Effector memory CD8-positive, alpha-beta T cell (primary cell): ENCODE results near the gene C10orf62.
A peak's percentile ranks its signal among the peaks of the same experiment; 100 is the strongest.
"Not testable (repeated sequence)": the region's sequence is repeated elsewhere in the genome, so short reads cannot be mapped to it uniquely, and the experiment has no call there.

Experiments used
- ATAC-seq: fragments of 150-1000 bp; cut with Tn5 transposase; replicated peaks from 2 replicates; pipeline ENCODE4 v1.10.0; 2021; ENCODE audit warnings: mild to moderate bottlenecking, moderate library complexity
- DNase-seq, 3 experiments: peaks; one replicate each; pipeline ENCODE4 v3.0.0; 2021
- H3K27ac Mint-ChIP-seq, 2 donors: one replicate each; pipeline ENCODE4 v1.8.0; 2022; ENCODE audit warnings: mild to moderate bottlenecking in 2 of 2, mixed read lengths in 2 of 2, moderate library complexity in 2 of 2
- H3K27me3 Mint-ChIP-seq, 2 donors: one replicate each; pipeline ENCODE4 v1.8.0; 2022; ENCODE audit warnings: mixed read lengths in 2 of 2
- H3K36me3 Mint-ChIP-seq: one replicate; pipeline ENCODE4 v1.8.0; 2022; ENCODE audit warnings: mild to moderate bottlenecking, moderate library complexity, mixed read lengths; ENCODE audit not compliant: insufficient read depth
- H3K4me1 Mint-ChIP-seq, 2 donors: one replicate each; pipeline ENCODE4 v1.8.0; 2022; ENCODE audit warnings: low read depth in 2 of 2, mixed read lengths in 2 of 2
- H3K4me3 Mint-ChIP-seq, 2 donors: one replicate each; pipeline ENCODE4 v1.8.0; 2022; ENCODE audit warnings: mild to moderate bottlenecking in 2 of 2, mixed read lengths in 2 of 2, moderate library complexity in 2 of 2
- H3K9me3 Mint-ChIP-seq, 2 donors: one replicate each; pipeline ENCODE4 v1.8.0; 2022; ENCODE audit warnings: mixed read lengths in 2 of 2

The C10orf62 gene

GRCh38 chr10:97553575-97554031 is 35.9 kb upstream of the C10orf62 start:
- DNase-seq (peak; percentile 35 to 44 (median 42)), ATAC-seq (peak; percentile 85)
- H3K4me1 Mint-ChIP-seq = peaks cover 0 to 2% of the 10 kb centered on the region in 2 donors
- no peaks in the 10 kb centered on the region for H3K27me3 Mint-ChIP-seq
- no peaks in the 10 kb centered on the region for H3K9me3 Mint-ChIP-seq
- H3K4me3 Mint-ChIP-seq = no peak overlapping the region
- H3K36me3 Mint-ChIP-seq = peaks cover 2% of the 10 kb centered on the region
- peak overlapping the region in 1 of 2 donors; percentile 24 for H3K27ac Mint-ChIP-seq

- H3K27ac Mint-ChIP-seq, H3K36me3 Mint-ChIP-seq, H3K4me1 Mint-ChIP-seq, H3K9me3 Mint-ChIP-seq, H3K4me3 Mint-ChIP-seq, H3K27me3 Mint-ChIP-seq, DNase-seq, ATAC-seq: not testable (repeated sequence)
Measured at GRCh38 chr10:97554336-97554735, 35.2 kb upstream of the C10orf62 start.

- not testable (repeated sequence) for H3K4me3 Mint-ChIP-seq, H3K36me3 Mint-ChIP-seq, H3K4me1 Mint-ChIP-seq, H3K27me3 Mint-ChIP-seq, H3K27ac Mint-ChIP-seq, ATAC-seq, H3K9me3 Mint-ChIP-seq, DNase-seq
Measured at GRCh38 chr10:97555541-97555940, 34.0 kb upstream of the C10orf62 start.

- H3K27me3 Mint-ChIP-seq, ATAC-seq, H3K9me3 Mint-ChIP-seq, DNase-seq, H3K36me3 Mint-ChIP-seq, H3K4me3 Mint-ChIP-seq, H3K4me1 Mint-ChIP-seq: not testable (repeated sequence)
- H3K27ac Mint-ChIP-seq = peak overlapping the region in 1 of 2 donors; percentile 36
Measured at GRCh38 chr10:97560731-97561381, 28.7 kb upstream of the C10orf62 start.

DNA sequence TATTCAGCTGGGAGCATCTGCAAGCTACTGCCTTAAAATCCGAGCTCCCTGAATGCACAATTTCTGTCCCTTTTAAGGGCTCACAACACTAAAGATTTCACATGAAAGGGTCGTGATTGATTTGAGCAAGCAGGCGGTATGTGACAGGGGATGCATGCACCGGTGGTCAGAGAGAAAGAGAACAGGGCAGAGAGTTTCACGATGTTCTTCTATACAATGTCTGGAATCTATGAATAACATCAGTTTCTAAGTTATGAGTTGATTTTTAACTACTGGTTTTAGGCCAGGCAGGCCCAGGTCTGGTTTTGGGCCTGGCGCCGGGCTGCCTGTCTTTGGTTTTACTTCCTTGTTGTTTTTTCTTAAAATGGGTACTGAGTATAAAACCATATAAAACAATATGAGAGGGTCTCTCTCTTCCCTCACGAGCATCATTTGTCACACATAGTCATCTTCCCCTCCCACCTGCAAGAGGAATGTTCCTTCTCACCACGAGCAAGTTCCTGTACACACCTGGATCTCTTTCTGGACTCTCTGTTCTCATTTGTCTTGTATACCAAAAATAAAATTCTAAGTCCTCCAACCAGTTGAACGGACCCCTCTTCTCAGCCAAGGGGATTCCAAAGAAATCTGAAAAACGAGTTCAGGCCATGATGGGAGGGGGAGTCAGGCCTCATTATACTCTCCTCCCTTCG is 28.0 kb upstream of the C10orf62 start:
- H3K27ac Mint-ChIP-seq = peak overlapping the region in 1 of 2 donors; percentile 36
- H3K4me1 Mint-ChIP-seq, ATAC-seq, DNase-seq, H3K9me3 Mint-ChIP-seq, H3K4me3 Mint-ChIP-seq, H3K36me3 Mint-ChIP-seq, H3K27me3 Mint-ChIP-seq: not testable (repeated sequence)

GRCh38 chr10:97562329-97562728 is 27.2 kb upstream of the C10orf62 start:
- not testable (repeated sequence) for H3K27ac Mint-ChIP-seq, H3K4me1 Mint-ChIP-seq, H3K4me3 Mint-ChIP-seq, H3K9me3 Mint-ChIP-seq, H3K36me3 Mint-ChIP-seq, ATAC-seq, DNase-seq, H3K27me3 Mint-ChIP-seq

GRCh38 chr10:97563337-97563736 is 26.2 kb upstream of the C10orf62 start:
- DNase-seq (no peak), ATAC-seq (no peak)
- H3K4me1 Mint-ChIP-seq = no peaks in the 10 kb centered on the region
- H3K4me3 Mint-ChIP-seq = no peak overlapping the region
- H3K36me3 Mint-ChIP-seq = peaks cover 4% of the 10 kb centered on the region
- no peak overlapping the region for H3K27ac Mint-ChIP-seq
- H3K27me3 Mint-ChIP-seq = no peaks in the 10 kb centered on the region
- no peaks in the 10 kb centered on the region for H3K9me3 Mint-ChIP-seq

DNA sequence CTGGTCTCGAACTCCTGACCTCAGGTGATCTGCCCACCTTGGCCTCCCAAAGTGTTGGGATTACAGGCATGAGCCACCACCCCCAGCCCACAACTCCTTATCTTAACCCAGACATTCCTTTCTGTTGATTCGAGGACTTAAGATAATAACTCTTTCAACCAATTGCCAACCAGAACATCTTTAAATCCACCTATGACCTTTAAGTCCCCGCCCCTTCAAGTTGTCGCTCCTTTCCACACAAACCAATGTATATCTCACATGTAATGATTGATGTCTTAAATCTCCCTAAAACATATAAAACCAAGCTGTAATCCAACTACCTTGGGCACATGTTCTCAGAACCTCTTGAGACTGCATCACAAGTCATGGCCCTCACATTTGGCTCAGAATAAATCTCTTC is 24.7 kb upstream of the C10orf62 start:
- no peak for ATAC-seq

DNA sequence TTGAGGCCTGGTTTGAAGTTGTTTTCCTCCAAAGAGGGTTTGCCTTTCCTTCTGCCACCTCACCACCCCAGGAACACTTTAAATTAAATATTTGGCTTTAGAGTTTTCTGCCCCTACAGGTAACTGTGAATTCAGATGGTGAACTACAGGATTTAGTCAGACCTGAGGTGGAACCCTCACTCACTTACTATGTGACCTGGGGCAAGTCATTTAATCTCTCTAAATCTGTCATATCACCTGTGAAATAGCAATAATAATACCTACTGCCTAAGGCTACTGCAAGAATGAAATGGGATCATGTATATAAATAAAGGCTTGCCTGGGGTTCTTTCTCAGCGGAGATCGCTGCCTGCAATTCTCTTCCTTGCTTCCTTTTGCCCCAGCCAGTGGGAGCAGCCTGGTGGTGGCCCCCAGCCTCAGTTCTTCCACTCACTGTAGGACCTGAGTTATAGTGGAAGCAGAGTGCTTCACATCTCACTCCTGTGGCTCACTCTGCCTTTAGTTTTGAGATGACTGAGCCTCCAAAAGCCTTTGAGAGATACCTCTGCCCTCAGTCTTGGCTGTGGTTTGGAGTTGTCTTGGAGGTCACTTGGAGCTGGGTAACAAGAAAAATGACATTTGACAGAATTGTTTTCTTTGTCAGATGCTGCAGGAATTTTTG is 23.1 kb upstream of the C10orf62 start:
- Mint-ChIP-seq H3K36me3 (peaks cover 4% of the 10 kb centered on the region), H3K4me3 (no peak overlapping the region), H3K9me3 (no peaks in the 10 kb centered on the region), H3K4me1 (no peaks in the 10 kb centered on the region), H3K27ac (no peak overlapping the region), H3K27me3 (no peaks in the 10 kb centered on the region)
- DNase-seq = no peak
- ATAC-seq = no peak

More for the DNA sequence above, 24.7 kb upstream of the C10orf62 start:
- no peak overlapping the region for H3K4me3 Mint-ChIP-seq
- no peak for DNase-seq
- H3K9me3 Mint-ChIP-seq = no peaks in the 10 kb centered on the region
- H3K27me3 Mint-ChIP-seq = no peaks in the 10 kb centered on the region
- peaks cover 4% of the 10 kb centered on the region for H3K36me3 Mint-ChIP-seq
- no peak overlapping the region for H3K27ac Mint-ChIP-seq
- H3K4me1 Mint-ChIP-seq = no peaks in the 10 kb centered on the region

DNA sequence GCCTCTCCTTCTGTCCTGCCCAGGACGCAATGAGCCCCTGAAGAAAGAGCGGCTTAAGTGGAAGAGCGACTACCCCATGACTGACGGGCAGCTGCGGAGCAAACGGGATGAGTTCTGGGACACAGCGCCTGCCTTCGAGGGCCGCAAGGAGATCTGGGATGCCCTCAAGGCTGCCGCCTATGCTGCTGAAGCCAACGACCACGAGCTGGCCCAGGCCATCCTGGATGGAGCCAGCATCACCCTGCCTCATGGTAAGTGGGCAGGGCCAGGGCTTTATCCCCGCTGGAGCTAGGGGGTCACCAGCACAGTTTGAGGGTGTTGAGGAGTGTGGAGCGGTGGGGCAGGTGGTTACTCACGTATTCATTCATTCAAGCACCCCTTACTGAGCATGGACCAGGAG is 21.6 kb upstream of the C10orf62 start:
- H3K4me1 Mint-ChIP-seq = no peaks in the 10 kb centered on the region
- no peak for ATAC-seq
- H3K27me3 Mint-ChIP-seq = no peaks in the 10 kb centered on the region
- no peak for DNase-seq
- H3K4me3 Mint-ChIP-seq = no peak overlapping the region
- no peak overlapping the region for H3K27ac Mint-ChIP-seq
- no peaks in the 10 kb centered on the region for H3K9me3 Mint-ChIP-seq
- peaks cover 4% of the 10 kb centered on the region for H3K36me3 Mint-ChIP-seq

DNA sequence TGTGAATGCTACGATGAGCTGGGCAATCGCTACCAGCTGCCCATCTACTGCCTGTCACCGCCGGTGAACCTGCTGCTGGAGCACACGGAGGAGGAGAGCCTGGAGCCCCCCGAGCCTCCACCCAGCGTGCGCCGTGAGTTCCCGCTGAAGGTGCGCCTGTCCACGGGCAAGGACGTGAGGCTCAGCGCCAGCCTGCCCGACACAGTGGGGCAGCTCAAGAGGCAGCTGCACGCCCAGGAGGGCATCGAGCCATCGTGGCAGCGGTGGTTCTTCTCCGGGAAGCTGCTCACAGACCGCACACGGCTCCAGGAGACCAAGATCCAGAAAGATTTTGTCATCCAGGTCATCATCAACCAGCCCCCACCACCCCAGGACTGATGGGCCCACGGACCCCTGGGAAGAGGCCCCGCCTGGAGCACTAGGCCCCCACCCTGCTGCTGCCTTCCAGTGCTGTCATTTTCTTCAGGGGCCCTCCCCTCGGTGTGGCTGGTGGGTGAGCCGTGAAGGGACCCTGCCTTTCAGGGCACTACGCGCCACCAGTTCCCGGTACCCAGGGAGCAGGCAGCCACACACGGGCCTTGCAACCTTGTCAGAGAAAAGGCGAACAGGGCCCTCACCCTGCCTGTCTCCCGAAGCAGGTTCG is 19.3 kb upstream of the C10orf62 start:
- Mint-ChIP-seq H3K36me3 (peaks cover 4% of the 10 kb centered on the region), H3K4me1 (no peaks in the 10 kb centered on the region), H3K27ac (no peak overlapping the region), H3K9me3 (no peaks in the 10 kb centered on the region), H3K4me3 (no peak overlapping the region), H3K27me3 (no peaks in the 10 kb centered on the region)
- DNase-seq = no peak
- ATAC-seq = no peak

GRCh38 chr10:97570789-97571471 is 18.6 kb upstream of the C10orf62 start:
- Mint-ChIP-seq H3K9me3 (no peaks in the 10 kb centered on the region), H3K27ac (no peak overlapping the region), H3K27me3 (no peaks in the 10 kb centered on the region)

DNA sequence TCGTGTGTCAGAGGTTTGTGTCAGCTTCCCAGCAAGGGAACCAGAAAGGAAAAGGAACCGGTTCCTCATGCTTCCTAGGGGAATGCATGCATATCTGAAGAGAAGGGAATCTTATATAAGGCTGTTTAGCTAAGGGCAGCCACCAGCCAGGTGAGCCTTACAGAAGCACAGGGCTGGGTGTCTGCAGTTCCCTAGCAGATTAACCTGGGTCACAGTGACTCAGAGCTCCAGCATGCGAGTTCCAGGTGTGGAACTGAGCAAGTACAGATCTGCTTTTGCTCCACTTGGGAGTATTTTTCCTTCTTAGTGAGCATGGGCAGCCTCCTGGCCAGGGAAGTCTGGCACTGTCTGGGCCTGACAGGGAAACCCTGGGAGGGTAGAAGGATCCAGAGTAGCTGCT is 17.9 kb upstream of the C10orf62 start:
- H3K27ac Mint-ChIP-seq = no peak overlapping the region
- H3K9me3 Mint-ChIP-seq = no peaks in the 10 kb centered on the region
- H3K27me3 Mint-ChIP-seq = no peaks in the 10 kb centered on the region
- H3K36me3 Mint-ChIP-seq = peaks cover 3% of the 10 kb centered on the region
- H3K4me3 Mint-ChIP-seq = no peak overlapping the region
- no peak for ATAC-seq
- DNase-seq = no peak
- no peaks in the 10 kb centered on the region for H3K4me1 Mint-ChIP-seq

More at GRCh38 chr10:97570789-97571471, 18.6 kb upstream of the C10orf62 start:
- DNase-seq (no peak), ATAC-seq (no peak)
- Mint-ChIP-seq H3K4me3 (no peak overlapping the region), H3K4me1 (no peaks in the 10 kb centered on the region), H3K36me3 (peaks cover 4% of the 10 kb centered on the region)
